Astrocyte (in vitro differentiated cells and primary cell): ENCODE data around the gene FBXW12. TPM values are rescaled to one million over a fixed set of nuclear protein-coding genes. Genes with fewer than 3 reads are reported as not detected.

Experiments used
- DNase-seq: peaks from one replicate; pipeline ENCODE4 v3.0.0-alpha.2; 2010; ENCODE audit warnings: low read depth
- FAIRE-seq: peaks from 2 replicates; lab custom pipeline; 2011; peaks lifted over from hg19 to GRCh38; lab: Jason Lieb, UNC
- H2AFZ ChIP-seq: 2 replicates; pipeline ENCODE4 v1.6.0; 2012; ENCODE audit warnings: low read depth, low read length, inconsistent platforms
- H3K27ac ChIP-seq: 2 replicates; pipeline ENCODE4 v1.5.1; 2011; ENCODE audit warnings: low read depth, low read length, inconsistent platforms
- H3K27me3 ChIP-seq: 2 replicates; pipeline ENCODE4 v1.6.0; 2011; ENCODE audit warnings: low read length, inconsistent platforms; ENCODE audit not compliant: insufficient read depth
- H3K36me3 ChIP-seq: 2 replicates; pipeline ENCODE4 v1.5.1; 2011; ENCODE audit warnings: low read length, inconsistent platforms; ENCODE audit not compliant: insufficient read depth
- H3K4me1 ChIP-seq: 2 replicates; pipeline ENCODE4 v1.5.1; 2011; ENCODE audit warnings: low read length, inconsistent platforms; ENCODE audit not compliant: insufficient read depth
- H3K4me2 ChIP-seq: 2 replicates; pipeline ENCODE4 v1.6.0; 2012; ENCODE audit warnings: low read length, inconsistent platforms
- H3K4me3 ChIP-seq: 2 replicates; pipeline ENCODE4 v1.5.1; 2011; ENCODE audit warnings: low read depth, mild to moderate bottlenecking, low read length, inconsistent platforms; ENCODE audit not compliant: insufficient read depth
- H3K79me2 ChIP-seq: 2 replicates; pipeline ENCODE4 v1.6.0; 2012; ENCODE audit warnings: mild to moderate bottlenecking, low read length, inconsistent platforms; ENCODE audit not compliant: insufficient read depth
- H3K9ac ChIP-seq: 2 replicates; pipeline ENCODE4 v1.6.0; 2012; ENCODE audit warnings: mild to moderate bottlenecking, low read length, inconsistent platforms
- H3K9me3 ChIP-seq: 2 replicates; pipeline ENCODE4 v1.5.1; 2012; ENCODE audit warnings: low read depth, mild to moderate bottlenecking, low read length, inconsistent platforms; ENCODE audit not compliant: insufficient read depth
- H4K20me1 ChIP-seq: 2 replicates; pipeline ENCODE4 v1.6.0; 2012; ENCODE audit warnings: low read length, inconsistent platforms; ENCODE audit not compliant: insufficient read depth
- H3K27ac Mint-ChIP-seq: one replicate; pipeline ENCODE4 v1.8.0; 2021; ENCODE audit warnings: mild to moderate bottlenecking, mixed read lengths; ENCODE audit not compliant: unreplicated experiment
- H3K27me3 Mint-ChIP-seq: one replicate; pipeline ENCODE4 v1.8.0; 2021; ENCODE audit warnings: low read depth, mixed read lengths; ENCODE audit not compliant: unreplicated experiment
- H3K36me3 Mint-ChIP-seq: one replicate; pipeline ENCODE4 v1.8.0; 2021; ENCODE audit warnings: low read depth, mixed read lengths; ENCODE audit not compliant: unreplicated experiment
- H3K4me1 Mint-ChIP-seq: one replicate; pipeline ENCODE4 v1.8.0; 2021; ENCODE audit warnings: low read depth, mixed read lengths; ENCODE audit not compliant: unreplicated experiment
- H3K4me3 Mint-ChIP-seq: one replicate; pipeline ENCODE4 v1.8.0; 2021; ENCODE audit warnings: mild to moderate bottlenecking, moderate library complexity, mixed read lengths; ENCODE audit not compliant: unreplicated experiment
- H3K9me3 Mint-ChIP-seq: one replicate; pipeline ENCODE4 v1.8.0; 2021; ENCODE audit warnings: mild to moderate bottlenecking, mixed read lengths; ENCODE audit not compliant: unreplicated experiment
- CTCF ChIP-seq: IDR thresholded peaks from 2 replicates; pipeline ENCODE4 v1.5.1; 2011; ENCODE audit warnings: low read depth, mild to moderate bottlenecking, inconsistent platforms, low read length, moderate library complexity; ENCODE audit not compliant: insufficient read depth
- EZH2 ChIP-seq: IDR thresholded peaks from 2 replicates; pipeline ENCODE4 v1.6.1; 2012; ENCODE audit warnings: mild to moderate bottlenecking, low read length, inconsistent platforms; ENCODE audit not compliant: insufficient read depth
- total RNA-seq: library from RNA; stranded (reverse); gene quantifications from 2 replicates; pipeline ENCODE4 v1.2.1, GENCODE V29; 2021

FBXW12 gene
- total RNA-seq, 1 donor from 2014 or later: not detected

- DNase-seq: no peak
- H3K27ac Mint-ChIP-seq: no peak overlapping the region
- Histone ChIP-seq H3K9ac (no peak overlapping the region), H3K79me2 (no peaks in the 10 kb centered on the region), H3K4me1 (no peaks in the 10 kb centered on the region), H4K20me1 (no peaks in the 10 kb centered on the region), H2AFZ (no peak overlapping the region), H3K4me3 (no peak overlapping the region), H3K4me2 (no peak overlapping the region), H3K27ac (no peak overlapping the region), H3K27me3 (peaks cover 17% of the 10 kb centered on the region), H3K9me3 (peaks cover 8% of the 10 kb centered on the region), H3K36me3 (no peaks in the 10 kb centered on the region)
- H3K4me3 Mint-ChIP-seq: no peak overlapping the region
- no peak for FAIRE-seq
- H3K27me3 Mint-ChIP-seq: peaks cover 57% of the 10 kb centered on the region
- H3K36me3 Mint-ChIP-seq: no peaks in the 10 kb centered on the region
- TF ChIP-seq CTCF: no peak
- TF ChIP-seq EZH2: no peak
- H3K4me1 Mint-ChIP-seq: no peaks in the 10 kb centered on the region
- H3K9me3 Mint-ChIP-seq: peaks cover 12% of the 10 kb centered on the region
Measured at GRCh38 chr3:48356419-48356818, 15.6 kb upstream of the FBXW12 start.

- no peak for FAIRE-seq
- H3K4me2 ChIP-seq: no peak overlapping the region
Measured at GRCh38 chr3:48361928-48362327, 10.1 kb upstream of the FBXW12 start.

More at GRCh38 chr3:48361928-48362327, 10.1 kb upstream of the FBXW12 start:
- peaks cover 14% of the 10 kb centered on the region for H3K9me3 Mint-ChIP-seq
- DNase-seq: no peak
- H4K20me1 ChIP-seq: no peaks in the 10 kb centered on the region
- H3K36me3 ChIP-seq: no peaks in the 10 kb centered on the region
- no peak overlapping the region for H3K9ac ChIP-seq
- no peak overlapping the region for H3K4me3 ChIP-seq
- peaks cover 8% of the 10 kb centered on the region for H3K9me3 ChIP-seq
- H3K79me2 ChIP-seq: no peaks in the 10 kb centered on the region
- no peak for TF ChIP-seq CTCF
- no peak for TF ChIP-seq EZH2
- H3K27me3 Mint-ChIP-seq: peaks cover 22% of the 10 kb centered on the region
- H3K27ac ChIP-seq: no peak overlapping the region
- H3K4me3 Mint-ChIP-seq: no peak overlapping the region
- peaks cover 8% of the 10 kb centered on the region for H3K27me3 ChIP-seq
- H3K36me3 Mint-ChIP-seq: no peaks in the 10 kb centered on the region
- H3K27ac Mint-ChIP-seq: no peak overlapping the region
- H3K4me1 ChIP-seq: no peaks in the 10 kb centered on the region
- no peaks in the 10 kb centered on the region for H3K4me1 Mint-ChIP-seq
- H2AFZ ChIP-seq: no peak overlapping the region
